HCT116 (cell line): ENCODE results near the gene SMCR8.

Experiments used
- ATF3 ChIP-seq: IDR thresholded peaks from 2 replicates; pipeline ENCODE4 v1.6.1; 2012
- CEBPB ChIP-seq: IDR thresholded peaks from 2 replicates; pipeline ENCODE4 v1.6.1; 2012; ENCODE audit warnings: low read depth
- CTCF ChIP-seq, 3 experiments: fragments of 200-600 bp in 1 of 3; sonication (generic) in 1 of 3; IDR thresholded peaks in 2 of 3; conservative IDR thresholded peaks in 1 of 3; 2 replicates each; pipeline ENCODE4 v1.5.1; 2012 to 2017; ENCODE audit warnings: low read depth in 2 of 3, low read length in 2 of 3, antibody characterized with exemption in 1 of 3, borderline replicate concordance in 1 of 3, control low read depth in 1 of 3, mild to moderate bottlenecking in 1 of 3, mixed read lengths in 1 of 3, mixed run types in 1 of 3, moderate library complexity in 1 of 3; ENCODE audit not compliant: insufficient read depth in 1 of 3
- EGR1 ChIP-seq: IDR thresholded peaks from 2 replicates; pipeline ENCODE4 v1.6.1; 2012; ENCODE audit warnings: low read depth
- EZH2 ChIP-seq: fragments of 200-600 bp; sonication (generic); IDR thresholded peaks from 2 replicates; pipeline ENCODE4 v1.6.1; 2017; ENCODE audit warnings: antibody characterized with exemption, mixed run types
- MAX ChIP-seq: IDR thresholded peaks from 2 replicates; pipeline ENCODE4 v1.6.1; 2012
- POLR2A ChIP-seq: IDR thresholded peaks from 2 replicates; pipeline ENCODE4 v1.7.0; 2011; ENCODE audit warnings: borderline replicate concordance; ENCODE audit not compliant: insufficient read depth, insufficient read length; ENCODE audit errors: extremely low read depth
- POLR2AphosphoS5 ChIP-seq: IDR thresholded peaks from 2 replicates; pipeline ENCODE4 v1.6.1; 2011; ENCODE audit warnings: mild to moderate bottlenecking, low read depth, low read length, moderate library complexity
- REST ChIP-seq: IDR thresholded peaks from 2 replicates; pipeline ENCODE4 v1.6.1; 2012; ENCODE audit warnings: low read depth
- SIN3A ChIP-seq: IDR thresholded peaks from 2 replicates; pipeline ENCODE4 v1.6.1; 2012; ENCODE audit warnings: low read depth
- SP1 ChIP-seq: IDR thresholded peaks from 2 replicates; pipeline ENCODE4 v1.6.1; 2012; ENCODE audit warnings: low read depth

- TF ChIP-seq ATF3 (no peak), CTCF (IDR thresholded peaks at IDR 0.05 in 2 of 3, conservative IDR thresholded peaks at IDR 0.05 in 1 of 3; ENCODE audit: borderline replicate concordance in 1 of 3, insufficient read depth in 1 of 3, low read depth in 2 of 3, low read length in 2 of 3) (no peak), REST (no peak), MAX (no peak), POLR2A (no peak), POLR2AphosphoS5 (no peak), CEBPB (no peak), EZH2 (no peak), SIN3A (no peak; the same call in 1 of the 2 replicates), SP1 (no peak), EGR1 (no peak)
These were observed 47.6 kb downstream of the SMCR8 start for GRCh38 chr17:18362698-18363100.
